IMR-90 (cell line): ENCODE measurements around the gene TIAM2. TPM values are rescaled to one million over a fixed set of nuclear protein-coding genes. Genes with fewer than 3 reads are reported as not detected.

ENCODE experiments used
- ATAC-seq: fragments of 200-7000 bp; cut with Tn5 transposase; 2 replicates; pipeline ENCODE4 v1.9.1; 2020; ENCODE audit warnings: low read depth, mild to moderate bottlenecking, moderate library complexity
- BruUV-seq: library from RNA; stranded (reverse); fragments of 400-500 nt; replicated peaks from 2 replicates; lab custom pipeline; 2021; lab: Mats Ljungman, UMichigan
- CTCF ChIA-PET: fragments of 300-600 bp; formaldehyde crosslinking; extraction: SDS; loops from one replicate; lab custom pipeline; 2021; ENCODE audit warnings: antibody characterized with exemption; lab: Yijun Ruan, JAX
- POLR2A ChIA-PET: fragments of 300-600 bp; sonication (Branson Sonifier 250); formaldehyde crosslinking; loops from one replicate; lab custom pipeline; 2022; ENCODE audit warnings: antibody characterized with exemption; ENCODE audit not compliant: unreplicated experiment; lab: Charles Lee
- DNase-seq: peaks from one replicate; pipeline ENCODE4 v3.0.0; 2013
- H2AFZ ChIP-seq: replicated peaks from 2 replicates; pipeline ENCODE3; 2013; ENCODE audit warnings: low read length, mild to moderate bottlenecking; ENCODE audit not compliant: poor library complexity
- H2AK5ac ChIP-seq: 2 replicates; pipeline ENCODE4 v1.6.1; 2013; ENCODE audit warnings: low read depth, low read length, inconsistent platforms
- H2AK9ac ChIP-seq: replicated peaks from 2 replicates; pipeline ENCODE3; 2013; ENCODE audit warnings: mild to moderate bottlenecking, low read depth, low read length, moderate library complexity; ENCODE audit not compliant: poor library complexity
- H2BK120ac ChIP-seq: 2 replicates; pipeline ENCODE4 v1.6.1; 2013; ENCODE audit warnings: low read depth, low read length, inconsistent platforms
- H2BK15ac ChIP-seq: 3 replicates; pipeline ENCODE4 v1.6.1; 2013; ENCODE audit warnings: low read depth, low read length, inconsistent platforms
- H2BK20ac ChIP-seq: 2 replicates; pipeline ENCODE4 v1.6.1; 2013; ENCODE audit warnings: low read depth, mild to moderate bottlenecking, inconsistent platforms, low read length, moderate library complexity
- H2BK5ac ChIP-seq: 2 replicates; pipeline ENCODE4 v1.6.1; 2013; ENCODE audit warnings: mild to moderate bottlenecking, low read depth, low read length, inconsistent platforms; ENCODE audit not compliant: poor library complexity, severe bottlenecking
- H3K14ac ChIP-seq: replicated peaks from 2 replicates; pipeline ENCODE4 v1.6.1; 2013; ENCODE audit warnings: low read depth, low read length, inconsistent platforms
- H3K18ac ChIP-seq: 2 replicates; pipeline ENCODE4 v1.6.1; 2013; ENCODE audit warnings: low read depth, low read length, control low read depth
- H3K23ac ChIP-seq: 2 replicates; pipeline ENCODE4 v1.6.1; 2013; ENCODE audit warnings: low read depth, low read length, inconsistent platforms
- H3K27ac ChIP-seq: 2 replicates; pipeline ENCODE4 v1.5.1; 2013; ENCODE audit warnings: mild to moderate bottlenecking, control low read depth, low read length; ENCODE audit not compliant: insufficient read depth
- H3K27me3 ChIP-seq: 2 replicates; pipeline ENCODE4 v1.6.1; 2013; ENCODE audit warnings: low read length; ENCODE audit not compliant: control insufficient read depth, insufficient read depth
- H3K36me3 ChIP-seq: 2 replicates; pipeline ENCODE4 v1.6.1; 2013; ENCODE audit warnings: low read length, mixed read lengths; ENCODE audit not compliant: control insufficient read depth, insufficient read depth
- H3K4ac ChIP-seq: 2 replicates; pipeline ENCODE4 v1.6.1; 2013; ENCODE audit warnings: low read depth, low read length, inconsistent platforms
- H3K4me1 ChIP-seq: 2 replicates; pipeline ENCODE4 v1.6.1; 2013; ENCODE audit warnings: low read length, mixed read lengths; ENCODE audit not compliant: control insufficient read depth, insufficient read depth
- H3K4me2 ChIP-seq: 2 replicates; pipeline ENCODE4 v1.6.1; 2013; ENCODE audit warnings: low read depth, mild to moderate bottlenecking, control low read depth, low read length, moderate library complexity
- H3K4me3 ChIP-seq: 2 replicates; pipeline ENCODE4 v1.5.1; 2013; ENCODE audit warnings: low read depth, mild to moderate bottlenecking, control low read depth, low read length, moderate library complexity; ENCODE audit not compliant: insufficient read depth
- H3K56ac ChIP-seq: 2 replicates; pipeline ENCODE4 v1.6.1; 2013; ENCODE audit warnings: low read length, inconsistent platforms; ENCODE audit not compliant: insufficient read depth; ENCODE audit errors: extremely low read depth
- H3K79me1 ChIP-seq, 2 experiments: 2 replicates each; pipeline ENCODE4 v1.6.1; 2013; ENCODE audit warnings: low read length in 2 of 2, inconsistent platforms in 1 of 2, low read depth in 1 of 2
- H3K9ac ChIP-seq: 2 replicates; pipeline ENCODE4 v1.6.1; 2013; ENCODE audit warnings: low read depth, low read length, control low read depth
- H3K9me1 ChIP-seq: 2 replicates; pipeline ENCODE4 v1.6.1; 2013; ENCODE audit warnings: low read length, inconsistent platforms; ENCODE audit not compliant: insufficient read depth
- H3K9me3 ChIP-seq: 2 replicates; pipeline ENCODE4 v1.6.1; 2013; ENCODE audit warnings: low read length; ENCODE audit not compliant: control insufficient read depth, insufficient read depth
- H4K20me1 ChIP-seq: 2 replicates; pipeline ENCODE4 v1.6.1; 2013; ENCODE audit warnings: low read length, inconsistent platforms; ENCODE audit not compliant: insufficient read depth
- H4K5ac ChIP-seq: 2 replicates; pipeline ENCODE4 v1.6.1; 2013; ENCODE audit warnings: mild to moderate bottlenecking, low read depth, low read length, control low read depth
- H4K8ac ChIP-seq, 2 experiments: 2 replicates each; pipeline ENCODE4 v1.6.1; 2013; ENCODE audit warnings: low read depth in 2 of 2, low read length in 2 of 2, control low read depth in 1 of 2, inconsistent platforms in 1 of 2
- H4K91ac ChIP-seq: 2 replicates; pipeline ENCODE4 v1.6.1; 2013; ENCODE audit warnings: low read depth, low read length, inconsistent platforms; ENCODE audit not compliant: insufficient read depth
- BHLHE40 ChIP-seq: fragments of 150-350 bp; IDR thresholded peaks from 2 replicates; pipeline ENCODE4 v1.6.1; 2016; ENCODE audit warnings: mild to moderate bottlenecking, low read depth, low read length
- CHD1 ChIP-seq: IDR thresholded peaks from 2 replicates; pipeline ENCODE4 v1.6.1; 2012; ENCODE audit warnings: low read depth, low read length, improper control_type of control experiment
- ELK1 ChIP-seq: fragments of 150-350 bp; IDR thresholded peaks from 2 replicates; pipeline ENCODE4 v1.6.1; 2016; ENCODE audit warnings: low read depth, mild to moderate bottlenecking, low read length, moderate library complexity, borderline replicate concordance
- FOS ChIP-seq: fragments of 150-350 bp; IDR thresholded peaks from 2 replicates; pipeline ENCODE4 v1.6.1; 2016; ENCODE audit warnings: low read depth, low read length
- MAFK ChIP-seq: IDR thresholded peaks from 2 replicates; pipeline ENCODE4 v1.6.1; 2012; ENCODE audit warnings: low read depth, low read length, improper control_type of control experiment
- MAZ ChIP-seq: IDR thresholded peaks from 2 replicates; pipeline ENCODE4 v1.6.1; 2012; ENCODE audit warnings: low read depth, mild to moderate bottlenecking, low read length, improper control_type of control experiment, moderate library complexity, borderline replicate concordance
- POLR2A ChIP-seq: IDR thresholded peaks from 2 replicates; pipeline ENCODE4 v1.6.1; 2012; ENCODE audit warnings: mild to moderate bottlenecking, low read depth, low read length
- RAD21 ChIP-seq: IDR thresholded peaks from 2 replicates; pipeline ENCODE4 v1.6.1; 2012; ENCODE audit warnings: low read length, improper control_type of control experiment
- RCOR1 ChIP-seq: IDR thresholded peaks from 2 replicates; pipeline ENCODE4 v1.6.1; 2012; ENCODE audit warnings: mild to moderate bottlenecking, low read length, improper control_type of control experiment; ENCODE audit not compliant: insufficient replicate concordance
- WGBS, 2 experiments: methylation state at CpG; one replicate each; pipeline versions ENCODE4 v1.1.5 to v1.1.7; 2013; ENCODE audit warnings: missing lambda C conversion rate in 2 of 2; ENCODE audit not compliant: insufficient read length in 1 of 2; ENCODE audit errors: extremely low coverage in 2 of 2; 5-methylcytosine and 5-hydroxymethylcytosine counted together
- dilution Hi-C: fragments of 300-500 bp; cut with HindIII; formaldehyde crosslinking; loops from one replicate; pipeline ENCODE4 v1.14.3; 2018; ENCODE audit warnings: low sequenced_read_pairs; ENCODE audit not compliant: unreplicated experiment
- in situ Hi-C: fragments of 300-500 bp; cut with MboI; formaldehyde crosslinking; loops from 3 replicates; pipeline ENCODE4 v1.14.3; 2019; ENCODE audit warnings: low sequenced_read_pairs, inconsistent platforms, mixed read lengths
- intact Hi-C: fragments of 100-400 bp; cut with micrococcal nuclease; formaldehyde crosslinking; loops from 2 replicates; pipeline ENCODE4 v1.10.0; 2022
- polyA plus RNA-seq, 3 experiments: library from polyadenylated mRNA; depleted of rRNA; stranded (reverse); fragments of >200 nt; gene quantifications; 2 replicates each; pipeline ENCODE4 v1.2.3, GENCODE V29; 2012; ENCODE audit warnings: low replicate concordance in 1 of 3
- total RNA-seq: library from RNA; depleted of rRNA; stranded (reverse); fragments of >200 nt; gene quantifications from 2 replicates; pipeline ENCODE4 v1.2.3, GENCODE V29; 2012
- TF ChIP-seq, protein P1 (sequence below): fragments of 150-350 bp; IDR thresholded peaks from 2 replicates; pipeline ENCODE4 v1.6.1; 2017; ENCODE audit warnings: mild to moderate bottlenecking, antibody characterized with exemption, low read length, low read depth
- TF ChIP-seq, protein P2 (sequence below): conservative IDR thresholded peaks from 2 replicates; pipeline ENCODE4 v1.5.1; 2012; ENCODE audit warnings: mild to moderate bottlenecking, low read depth, low read length, improper control_type of control experiment

The TIAM2 gene
- total and polyA plus RNA-seq, 2 of the 4 experiments (the other 2 are of a cell fraction), result 3.1 to 4.7 TPM

GRCh38 chr6:155215906-155216305 lies 220.8 kb downstream of the TIAM2 start:
- H2AK5ac ChIP-seq, result no peak overlapping the region
- no peak overlapping the region for H2AFZ ChIP-seq
- DNase-seq (no peak), ATAC-seq (no peak)
- no peaks in the 10 kb centered on the region for H3K27me3 ChIP-seq
- no peak overlapping the region for H3K56ac ChIP-seq
- H3K4me1 ChIP-seq, result no peaks in the 10 kb centered on the region
- no peaks in the 10 kb centered on the region for H4K20me1 ChIP-seq
- H4K5ac ChIP-seq, result no peak overlapping the region
- no peak overlapping the region for H2BK5ac ChIP-seq
- POLR2A ChIA-PET, result no interaction called here
- H2BK20ac ChIP-seq, result no peak overlapping the region
- H3K79me1 ChIP-seq, result no peaks in the 10 kb centered on the region
- dilution Hi-C loops, result no loop called here
- H2AK9ac ChIP-seq, result no peak overlapping the region
- H3K18ac ChIP-seq, result no peak overlapping the region
- no peak overlapping the region for H3K4ac ChIP-seq
- H3K9me3 ChIP-seq, result no peaks in the 10 kb centered on the region
- no peak overlapping the region for H3K9ac ChIP-seq
- peaks cover 1% of the 10 kb centered on the region for H3K36me3 ChIP-seq
- no peak overlapping the region for H4K8ac ChIP-seq
- no peak overlapping the region for H3K14ac ChIP-seq
- in situ Hi-C loops, result no loop called here
- H2BK15ac ChIP-seq, result no peak overlapping the region
- BruUV-seq, result no TSS peak
- no peak overlapping the region for H4K91ac ChIP-seq
- intact Hi-C loops, result no loop called here
- no peak overlapping the region for H3K27ac ChIP-seq
- TF ChIP-seq MAFK, result no peak
- TF ChIP-seq CHD1, result no peak
- TF ChIP-seq MAZ, result no peak
- no peak for TF ChIP-seq RAD21
- no peak for TF ChIP-seq POLR2A
- TF ChIP-seq, protein P1, sequence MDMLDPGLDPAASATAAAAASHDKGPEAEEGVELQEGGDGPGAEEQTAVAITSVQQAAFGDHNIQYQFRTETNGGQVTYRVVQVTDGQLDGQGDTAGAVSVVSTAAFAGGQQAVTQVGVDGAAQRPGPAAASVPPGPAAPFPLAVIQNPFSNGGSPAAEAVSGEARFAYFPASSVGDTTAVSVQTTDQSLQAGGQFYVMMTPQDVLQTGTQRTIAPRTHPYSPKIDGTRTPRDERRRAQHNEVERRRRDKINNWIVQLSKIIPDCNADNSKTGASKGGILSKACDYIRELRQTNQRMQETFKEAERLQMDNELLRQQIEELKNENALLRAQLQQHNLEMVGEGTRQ, result no peak
- no peak for TF ChIP-seq FOS
- no peak for TF ChIP-seq RCOR1
- no peak for TF ChIP-seq ELK1
- no peak for TF ChIP-seq BHLHE40
- TF ChIP-seq, protein P2, sequence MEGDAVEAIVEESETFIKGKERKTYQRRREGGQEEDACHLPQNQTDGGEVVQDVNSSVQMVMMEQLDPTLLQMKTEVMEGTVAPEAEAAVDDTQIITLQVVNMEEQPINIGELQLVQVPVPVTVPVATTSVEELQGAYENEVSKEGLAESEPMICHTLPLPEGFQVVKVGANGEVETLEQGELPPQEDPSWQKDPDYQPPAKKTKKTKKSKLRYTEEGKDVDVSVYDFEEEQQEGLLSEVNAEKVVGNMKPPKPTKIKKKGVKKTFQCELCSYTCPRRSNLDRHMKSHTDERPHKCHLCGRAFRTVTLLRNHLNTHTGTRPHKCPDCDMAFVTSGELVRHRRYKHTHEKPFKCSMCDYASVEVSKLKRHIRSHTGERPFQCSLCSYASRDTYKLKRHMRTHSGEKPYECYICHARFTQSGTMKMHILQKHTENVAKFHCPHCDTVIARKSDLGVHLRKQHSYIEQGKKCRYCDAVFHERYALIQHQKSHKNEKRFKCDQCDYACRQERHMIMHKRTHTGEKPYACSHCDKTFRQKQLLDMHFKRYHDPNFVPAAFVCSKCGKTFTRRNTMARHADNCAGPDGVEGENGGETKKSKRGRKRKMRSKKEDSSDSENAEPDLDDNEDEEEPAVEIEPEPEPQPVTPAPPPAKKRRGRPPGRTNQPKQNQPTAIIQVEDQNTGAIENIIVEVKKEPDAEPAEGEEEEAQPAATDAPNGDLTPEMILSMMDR, result no peak
- H2BK120ac ChIP-seq, result no peak overlapping the region
- no peaks in the 10 kb centered on the region for H3K9me1 ChIP-seq
- H3K4me2 ChIP-seq, result no peak overlapping the region
- no peak overlapping the region for H3K4me3 ChIP-seq
- WGBS, 2 experiments, result no CpG with 5 or more reads among the region's 4 CpGs
- CTCF ChIA-PET, result no interaction called here
- H3K23ac ChIP-seq, result no peak overlapping the region
